Liver (tissue), 9 donors: ENCODE data around the gene SETBP1. TPM values are rescaled to one million over a fixed set of nuclear protein-coding genes. Genes with fewer than 3 reads are reported as not detected.

ENCODE experiments used
- DNase-seq: peaks from one replicate; pipeline ENCODE4 v3.0.0-alpha.2; 2017; ENCODE audit warnings: low spot score
- H3K27ac ChIP-seq, 2 donors: one replicate each; pipeline ENCODE4 v1.7.0; 2013; ENCODE audit warnings: inconsistent platforms in 2 of 2, low read length in 2 of 2, control low read depth in 1 of 2, low read depth in 1 of 2, mild to moderate bottlenecking in 1 of 2
- H3K27me3 ChIP-seq, 4 donors: one replicate each; pipeline versions ENCODE4 v1.6.1 to v1.7.0; 2013; ENCODE audit warnings: low read length in 3 of 4, inconsistent platforms in 1 of 4, mild to moderate bottlenecking in 1 of 4, moderate library complexity in 1 of 4; ENCODE audit not compliant: control insufficient read depth in 4 of 4, insufficient read depth in 4 of 4
- H3K36me3 ChIP-seq, 4 donors: one replicate each; pipeline versions ENCODE4 v1.6.1 to v1.7.0; 2013; ENCODE audit warnings: low read length in 3 of 4, mild to moderate bottlenecking in 3 of 4, low read depth in 1 of 4, moderate library complexity in 1 of 4; ENCODE audit not compliant: control insufficient read depth in 4 of 4, insufficient read depth in 3 of 4
- H3K4me1 ChIP-seq, 4 donors: one replicate each; pipeline versions ENCODE4 v1.6.1 to v1.7.0; 2013; ENCODE audit warnings: low read length in 3 of 4, mild to moderate bottlenecking in 3 of 4, moderate library complexity in 1 of 4; ENCODE audit not compliant: control insufficient read depth in 4 of 4, insufficient read depth in 4 of 4
- H3K4me3 ChIP-seq, 3 donors: one replicate each; pipeline versions ENCODE4 v1.6.1 to v1.7.0; 2013; ENCODE audit warnings: low read length in 3 of 3, control low read depth in 1 of 3, low read depth in 1 of 3, mild to moderate bottlenecking in 1 of 3
- H3K9ac ChIP-seq, 2 donors: one replicate each; pipeline ENCODE4 v1.7.0; 2013; ENCODE audit warnings: low read length in 2 of 2, mild to moderate bottlenecking in 2 of 2, moderate library complexity in 2 of 2, control low read depth in 1 of 2, low read depth in 1 of 2
- H3K9me3 ChIP-seq, 4 donors: one replicate each; pipeline versions ENCODE4 v1.6.1 to v1.7.0; 2013; ENCODE audit warnings: low read length in 3 of 4; ENCODE audit not compliant: control insufficient read depth in 4 of 4
- ATF3 ChIP-seq: IDR thresholded peaks from 2 replicates; pipeline ENCODE4 v1.6.1; 2016; ENCODE audit warnings: antibody characterized with exemption
- CTCF ChIP-seq: fragments of 150-350 bp; IDR thresholded peaks from 2 replicates; pipeline ENCODE4 v1.5.1; 2017; ENCODE audit warnings: improper control_type of control experiment, low read depth, low read length; ENCODE audit not compliant: missing input control
- FOXA1 ChIP-seq: IDR thresholded peaks from 2 replicates; pipeline ENCODE4 v1.6.1; 2016; ENCODE audit warnings: antibody characterized with exemption
- FOXA2 ChIP-seq: IDR thresholded peaks from 2 replicates; pipeline ENCODE4 v1.6.1; 2016; ENCODE audit warnings: antibody characterized with exemption
- GABPA ChIP-seq, 2 donors: IDR thresholded peaks in 1 of 2; conservative IDR thresholded peaks in 1 of 2; 2 replicates each; pipeline ENCODE4 v1.6.1; 2016; ENCODE audit warnings: antibody characterized with exemption in 2 of 2, mild to moderate bottlenecking in 1 of 2, moderate library complexity in 1 of 2
- HNF4A ChIP-seq, 2 donors: conservative IDR thresholded peaks; 2 replicates each; pipeline ENCODE4 v1.6.1; 2016; ENCODE audit warnings: antibody characterized with exemption in 2 of 2, mild to moderate bottlenecking in 2 of 2
- HNF4G ChIP-seq: IDR thresholded peaks from 2 replicates; pipeline ENCODE4 v1.6.1; 2016; ENCODE audit warnings: antibody characterized with exemption
- JUND ChIP-seq, 2 donors: IDR thresholded peaks; 2 replicates each; pipeline ENCODE4 v1.6.1; 2016; ENCODE audit warnings: antibody characterized with exemption in 2 of 2
- MAX ChIP-seq: IDR thresholded peaks from 2 replicates; pipeline ENCODE4 v1.6.1; 2016; ENCODE audit warnings: antibody characterized with exemption
- NR2F2 ChIP-seq: IDR thresholded peaks from 2 replicates; pipeline ENCODE4 v1.6.1; 2016; ENCODE audit warnings: antibody characterized with exemption
- RAD21 ChIP-seq, 2 donors: IDR thresholded peaks; 2 replicates each; pipeline ENCODE4 v1.6.1; 2016; ENCODE audit warnings: antibody characterized with exemption in 2 of 2, mild to moderate bottlenecking in 2 of 2
- RXRA ChIP-seq, 2 donors: IDR thresholded peaks; 2 replicates each; pipeline ENCODE4 v1.6.1; 2017 to 2018; ENCODE audit warnings: antibody characterized with exemption in 2 of 2, mild to moderate bottlenecking in 1 of 2
- SP1 ChIP-seq: IDR thresholded peaks from 2 replicates; pipeline ENCODE4 v1.6.1; 2018; ENCODE audit warnings: antibody characterized with exemption, mild to moderate bottlenecking
- TAF1 ChIP-seq: conservative IDR thresholded peaks from 2 replicates; pipeline ENCODE4 v1.6.1; 2016; ENCODE audit warnings: antibody characterized with exemption, mild to moderate bottlenecking
- YY1 ChIP-seq: IDR thresholded peaks from 2 replicates; pipeline ENCODE4 v1.6.1; 2016; ENCODE audit warnings: antibody characterized with exemption, mild to moderate bottlenecking
- whole genome bisulfite sequencing: extraction: QIAGEN DNeasy Blood & Tissue Kit; methylation state at CpG from one replicate; pipeline ENCODE4 v1.1.7; 2013; 5-methylcytosine and 5-hydroxymethylcytosine counted together
- polyA plus RNA-seq, 2 donors: library from polyadenylated mRNA; stranded (reverse) in 1 of 2; unstranded in 1 of 2; fragments of 200-250 nt in 1 of 2; fragments of >200 nt in 1 of 2; fragmentation: Nextera tagmentation in 1 of 2; extraction: Ambion mirVana in 1 of 2; gene quantifications; one replicate each; pipeline versions ENCODE4 v1.2.1 to v1.2.3, GENCODE V29; 2013 to 2015
- total RNA-seq, 2 donors: library from RNA; depleted of rRNA; stranded (reverse); fragments of >200 nt; gene quantifications; one replicate each; pipeline ENCODE4 v1.2.3, GENCODE V29; 2014
- TF ChIP-seq, protein P1 (sequence below): IDR thresholded peaks from 2 replicates; pipeline ENCODE4 v1.6.1; 2016; ENCODE audit warnings: antibody characterized with exemption, mild to moderate bottlenecking
- TF ChIP-seq, protein P2 (sequence below): IDR thresholded peaks from 2 replicates; pipeline ENCODE4 v1.6.1; 2016; ENCODE audit warnings: antibody characterized with exemption
- donor health status: healthy.
- donor health status: healthy.
- donor health status: healthy.
- donor health status: healthy.
- donor health status: healthy.

SETBP1 gene
- total and polyA plus RNA-seq, 4 donors, result 2.5 to 15.8 (median 4.7) TPM

DNA sequence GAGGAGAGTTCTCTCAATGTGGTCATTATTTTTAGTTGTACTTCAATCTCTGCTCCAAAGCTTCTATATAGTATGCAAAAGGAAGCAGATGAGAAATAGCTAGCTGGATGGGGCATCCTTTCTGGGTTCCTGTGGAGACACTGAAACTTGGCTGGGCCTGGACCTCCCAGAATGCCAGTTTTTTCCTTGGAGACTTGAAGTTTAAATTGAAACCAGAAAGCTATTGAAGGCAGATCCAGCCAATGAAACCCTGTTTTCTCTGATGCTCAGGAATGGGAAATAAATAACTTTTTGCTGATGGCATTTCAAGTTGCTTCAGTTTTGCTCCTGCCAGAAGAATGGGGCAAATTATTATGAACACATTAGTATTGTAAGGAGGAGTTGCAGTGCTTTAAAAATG, 2.9 kb downstream of the SETBP1 start:
- no peak for DNase-seq
- Histone ChIP-seq H3K27me3 (no peaks in the 10 kb centered on the region), H3K36me3 (no peaks in the 10 kb centered on the region), H3K4me1 (peaks cover 0 to 12% (median 8%) of the 10 kb centered on the region in 4 donors), H3K27ac (no peak overlapping the region), H3K4me3 (no peak overlapping the region), H3K9me3 (no peaks in the 10 kb centered on the region), H3K9ac (no peak overlapping the region)
- no peak for TF ChIP-seq JUND (IDR thresholded peaks at IDR 0.05)
- no peak for TF ChIP-seq ATF3
- TF ChIP-seq YY1, result no peak
- no peak for TF ChIP-seq CTCF
- TF ChIP-seq MAX, result no peak
- TF ChIP-seq, protein P1, sequence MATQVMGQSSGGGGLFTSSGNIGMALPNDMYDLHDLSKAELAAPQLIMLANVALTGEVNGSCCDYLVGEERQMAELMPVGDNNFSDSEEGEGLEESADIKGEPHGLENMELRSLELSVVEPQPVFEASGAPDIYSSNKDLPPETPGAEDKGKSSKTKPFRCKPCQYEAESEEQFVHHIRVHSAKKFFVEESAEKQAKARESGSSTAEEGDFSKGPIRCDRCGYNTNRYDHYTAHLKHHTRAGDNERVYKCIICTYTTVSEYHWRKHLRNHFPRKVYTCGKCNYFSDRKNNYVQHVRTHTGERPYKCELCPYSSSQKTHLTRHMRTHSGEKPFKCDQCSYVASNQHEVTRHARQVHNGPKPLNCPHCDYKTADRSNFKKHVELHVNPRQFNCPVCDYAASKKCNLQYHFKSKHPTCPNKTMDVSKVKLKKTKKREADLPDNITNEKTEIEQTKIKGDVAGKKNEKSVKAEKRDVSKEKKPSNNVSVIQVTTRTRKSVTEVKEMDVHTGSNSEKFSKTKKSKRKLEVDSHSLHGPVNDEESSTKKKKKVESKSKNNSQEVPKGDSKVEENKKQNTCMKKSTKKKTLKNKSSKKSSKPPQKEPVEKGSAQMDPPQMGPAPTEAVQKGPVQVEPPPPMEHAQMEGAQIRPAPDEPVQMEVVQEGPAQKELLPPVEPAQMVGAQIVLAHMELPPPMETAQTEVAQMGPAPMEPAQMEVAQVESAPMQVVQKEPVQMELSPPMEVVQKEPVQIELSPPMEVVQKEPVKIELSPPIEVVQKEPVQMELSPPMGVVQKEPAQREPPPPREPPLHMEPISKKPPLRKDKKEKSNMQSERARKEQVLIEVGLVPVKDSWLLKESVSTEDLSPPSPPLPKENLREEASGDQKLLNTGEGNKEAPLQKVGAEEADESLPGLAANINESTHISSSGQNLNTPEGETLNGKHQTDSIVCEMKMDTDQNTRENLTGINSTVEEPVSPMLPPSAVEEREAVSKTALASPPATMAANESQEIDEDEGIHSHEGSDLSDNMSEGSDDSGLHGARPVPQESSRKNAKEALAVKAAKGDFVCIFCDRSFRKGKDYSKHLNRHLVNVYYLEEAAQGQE, result no peak
- TF ChIP-seq NR2F2, result no peak
- no peak for TF ChIP-seq TAF1
- TF ChIP-seq RXRA (IDR thresholded peaks at IDR 0.05), result no peak

DNA sequence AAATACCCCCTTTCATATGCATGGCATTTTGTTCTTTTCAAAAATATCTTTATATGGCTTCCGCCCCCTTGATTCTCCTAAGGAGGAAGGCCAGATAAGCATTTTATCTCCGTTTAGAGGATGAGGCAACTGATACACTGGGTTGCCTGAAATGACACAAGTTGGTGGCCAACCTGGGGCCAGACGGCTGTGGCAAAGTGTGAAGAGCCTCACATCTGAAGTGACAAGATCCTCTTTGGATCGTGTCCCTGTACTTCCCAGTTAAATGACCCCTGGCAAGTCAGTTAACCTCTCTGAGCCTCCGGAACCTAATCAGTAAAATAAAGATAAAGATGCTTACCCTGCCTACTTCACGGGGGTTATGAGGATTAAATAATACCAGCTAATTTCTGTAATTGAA, 4.6 kb downstream of the SETBP1 start:
- TF ChIP-seq RXRA (IDR thresholded peaks at IDR 0.05) (no peak), RAD21 (IDR thresholded peaks at IDR 0.05) (no peak), ATF3 (no peak), FOXA1 (no peak), HNF4A (conservative IDR thresholded peaks at IDR 0.05) (no peak), YY1 (no peak), FOXA2 (no peak), NR2F2 (no peak), HNF4G (no peak), MAX (no peak), SP1 (no peak), GABPA (IDR thresholded peaks at IDR 0.05 in 1 of 2, conservative IDR thresholded peaks at IDR 0.05 in 1 of 2) (no peak)
- TF ChIP-seq, protein P2, sequence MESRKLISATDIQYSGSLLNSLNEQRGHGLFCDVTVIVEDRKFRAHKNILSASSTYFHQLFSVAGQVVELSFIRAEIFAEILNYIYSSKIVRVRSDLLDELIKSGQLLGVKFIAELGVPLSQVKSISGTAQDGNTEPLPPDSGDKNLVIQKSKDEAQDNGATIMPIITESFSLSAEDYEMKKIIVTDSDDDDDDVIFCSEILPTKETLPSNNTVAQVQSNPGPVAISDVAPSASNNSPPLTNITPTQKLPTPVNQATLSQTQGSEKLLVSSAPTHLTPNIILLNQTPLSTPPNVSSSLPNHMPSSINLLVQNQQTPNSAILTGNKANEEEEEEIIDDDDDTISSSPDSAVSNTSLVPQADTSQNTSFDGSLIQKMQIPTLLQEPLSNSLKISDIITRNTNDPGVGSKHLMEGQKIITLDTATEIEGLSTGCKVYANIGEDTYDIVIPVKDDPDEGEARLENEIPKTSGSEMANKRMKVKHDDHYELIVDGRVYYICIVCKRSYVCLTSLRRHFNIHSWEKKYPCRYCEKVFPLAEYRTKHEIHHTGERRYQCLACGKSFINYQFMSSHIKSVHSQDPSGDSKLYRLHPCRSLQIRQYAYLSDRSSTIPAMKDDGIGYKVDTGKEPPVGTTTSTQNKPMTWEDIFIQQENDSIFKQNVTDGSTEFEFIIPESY, result no peak
- Histone ChIP-seq H3K27me3 (no peaks in the 10 kb centered on the region), H3K9me3 (no peaks in the 10 kb centered on the region), H3K4me3 (no peak overlapping the region), H3K4me1 (peaks cover 0 to 12% (median 6%) of the 10 kb centered on the region in 4 donors), H3K9ac (no peak overlapping the region), H3K36me3 (no peaks in the 10 kb centered on the region), H3K27ac (no peak overlapping the region)
- WGBS, result 71% methylated on average over 6 of the region's 6 CpGs
- DNase-seq, result no peak
